IPS DF 4.7 (cell line): ENCODE data around the gene TOX3.
A peak's percentile ranks its signal among the peaks of the same experiment; 100 is the strongest.

ENCODE experiments used
- DNase-seq: peaks from one replicate; pipeline ENCODE4 v3.0.0-alpha.2; 2013; ENCODE audit warnings: low spot score; ENCODE audit errors: extremely low read depth

Gene TOX3

DNA sequence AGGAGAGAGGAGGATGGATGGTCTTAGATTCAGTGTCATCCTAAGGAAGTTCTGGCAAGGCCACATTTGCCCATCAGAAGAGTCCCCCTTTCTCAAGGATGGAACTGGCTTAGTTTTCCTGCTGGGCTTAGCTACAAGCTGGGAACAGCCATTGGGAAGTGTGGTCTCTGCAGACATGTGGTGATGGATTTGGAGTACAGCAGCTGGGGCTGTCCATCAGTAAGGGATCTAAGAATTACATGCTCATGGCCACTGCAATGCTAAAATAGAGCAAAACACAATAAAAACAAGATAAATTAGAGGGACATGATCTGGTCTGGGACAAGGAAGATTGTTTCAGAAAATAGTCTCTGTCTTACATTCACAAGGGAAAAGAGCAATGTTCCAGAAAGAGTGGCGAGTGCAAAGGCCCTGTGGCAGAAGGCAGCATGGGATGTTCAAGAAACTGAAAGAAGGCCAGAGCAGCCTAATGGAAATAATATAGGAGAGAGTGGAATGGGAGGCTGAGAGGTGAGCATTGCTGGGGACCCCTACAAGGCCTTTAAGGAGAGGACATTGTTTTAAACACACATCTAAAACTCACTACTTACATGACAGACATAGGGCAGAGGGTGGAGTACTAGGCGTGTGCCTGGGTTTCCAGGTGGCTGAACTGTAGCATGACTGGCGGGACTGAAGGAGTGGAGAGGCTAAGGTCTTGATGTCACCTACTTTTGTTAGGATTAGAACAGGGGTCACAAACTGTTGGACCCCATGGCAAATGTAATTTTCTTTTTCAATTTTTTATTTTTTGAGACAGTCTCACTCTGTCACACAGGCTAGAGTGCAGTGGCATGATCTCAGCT lies 17.0 kb upstream of the TOX3 start:
- no peak for DNase-seq

DNA sequence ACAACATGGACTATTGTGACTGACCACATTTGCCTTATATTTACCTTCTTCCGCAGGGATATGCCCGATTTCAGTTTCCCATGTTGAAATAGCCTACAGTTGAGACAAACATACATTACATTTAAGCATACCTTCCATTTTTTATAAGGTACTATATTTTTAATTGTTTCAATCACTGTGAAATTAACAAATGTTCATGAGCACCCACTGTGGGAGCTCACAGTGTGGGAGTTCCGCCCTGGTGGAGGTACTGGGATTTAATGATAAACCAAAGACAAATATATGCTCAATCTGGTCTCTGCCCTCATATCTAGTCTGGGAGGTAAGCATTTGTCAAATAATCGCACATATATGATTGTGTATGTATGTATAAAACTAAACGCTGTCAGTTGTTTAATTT lies 15.8 kb upstream of the TOX3 start:
- no peak for DNase-seq

DNA sequence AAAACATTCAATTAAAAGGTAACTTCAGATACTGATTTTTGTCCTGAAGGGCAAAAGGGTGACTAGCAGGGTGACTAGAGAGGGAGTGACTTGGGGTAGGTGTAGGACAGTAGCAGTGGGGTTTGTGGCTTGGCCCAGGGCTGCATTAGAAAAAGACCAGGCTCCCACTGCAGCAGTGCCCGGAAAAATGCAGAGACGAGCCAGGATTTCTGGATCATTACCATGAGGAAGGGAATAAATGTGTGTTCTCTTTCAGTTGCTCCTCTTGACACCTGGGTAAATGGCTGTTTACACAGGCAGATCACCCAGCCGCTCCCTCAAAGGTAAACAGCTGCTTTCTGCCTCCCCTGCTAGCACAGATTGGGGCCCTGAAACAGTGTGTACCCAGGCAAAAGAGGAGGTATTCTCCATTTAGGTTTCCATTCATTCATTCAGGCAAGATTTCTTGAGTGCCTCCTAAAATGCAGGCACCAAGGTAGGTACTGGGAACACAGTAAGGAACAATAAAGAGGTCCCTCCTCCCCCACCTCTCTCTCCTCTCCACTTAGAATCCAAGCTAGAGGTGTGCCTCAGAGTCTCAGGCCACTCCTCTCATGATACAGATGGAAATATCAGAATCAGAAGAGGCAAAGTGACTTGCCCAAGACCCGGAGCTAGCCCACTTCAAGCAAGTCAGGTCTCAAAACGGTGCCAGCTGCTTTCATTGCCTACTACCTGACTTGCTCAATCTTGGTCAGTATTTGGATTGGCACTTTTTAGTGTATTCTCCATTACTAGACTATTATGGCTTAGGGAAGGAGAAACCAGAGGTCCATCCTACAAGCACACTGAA lies 15.2 kb upstream of the TOX3 start:
- DNase-seq, result no peak

- no peak for DNase-seq
Observed at GRCh38 chr16:52558448-52558847, 11.5 kb upstream of the TOX3 start.

DNA sequence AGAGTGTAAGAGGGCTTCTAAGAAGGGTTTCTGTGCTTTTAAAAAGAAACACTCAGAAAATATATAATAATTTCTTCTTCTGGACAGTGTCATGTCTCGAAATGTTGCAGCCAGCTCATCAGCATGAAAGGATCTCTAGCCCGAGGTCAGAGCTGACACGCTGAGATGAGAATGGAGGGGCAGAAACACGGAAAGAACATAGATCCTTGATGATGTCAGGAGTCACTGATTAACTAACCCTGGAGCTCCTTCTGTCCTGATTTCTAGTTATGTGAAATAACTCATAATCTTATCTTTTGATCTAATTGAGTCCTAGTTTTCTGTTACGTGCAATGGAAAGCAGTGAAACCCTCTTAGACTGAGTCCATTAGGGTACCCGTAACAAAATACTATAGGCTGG lies 10.3 kb upstream of the TOX3 start:
- no peak for DNase-seq

DNA sequence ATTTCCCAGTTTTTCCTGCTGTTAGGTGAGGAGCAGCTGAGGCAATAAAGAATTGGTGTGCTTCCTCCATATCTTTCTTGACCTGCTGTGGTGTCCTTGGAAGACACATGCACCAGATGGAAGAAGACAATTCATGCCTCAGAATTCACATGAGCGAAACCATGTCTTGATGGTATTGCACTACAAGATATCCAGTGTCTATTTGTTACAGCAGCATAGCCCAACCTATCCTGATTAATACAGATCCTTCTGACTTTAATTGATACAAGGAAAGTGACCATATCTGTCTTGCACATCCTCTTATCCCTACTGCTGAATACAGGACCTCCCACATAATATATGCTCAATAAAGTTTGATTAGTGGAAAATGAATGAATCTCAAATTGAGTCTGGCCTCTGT lies 9.1 kb upstream of the TOX3 start:
- DNase-seq, result no peak

DNA sequence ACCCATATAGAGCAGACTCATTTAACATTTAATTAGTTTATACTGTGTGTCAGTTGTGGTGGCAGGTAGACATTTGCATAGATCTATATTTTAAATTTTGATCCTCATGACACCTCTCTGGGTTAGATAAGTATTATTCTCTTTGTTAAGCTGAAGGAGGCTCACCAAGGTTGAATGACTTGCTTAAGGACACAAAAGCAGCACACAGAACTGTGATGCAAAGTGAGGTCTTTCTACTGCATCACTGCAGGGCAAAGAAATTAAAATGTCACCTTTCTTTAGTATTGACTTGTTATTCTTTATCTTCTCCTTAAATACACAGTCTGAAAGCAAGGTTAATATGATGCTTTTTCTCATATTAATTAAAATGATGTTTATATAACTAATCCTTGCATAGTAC lies 8.6 kb upstream of the TOX3 start:
- no peak for DNase-seq

- DNase-seq, result no peak
Observed at GRCh38 chr16:52554334-52554733, 7.4 kb upstream of the TOX3 start.

GRCh38 chr16:52553322-52553721 lies 6.4 kb upstream of the TOX3 start:
- no peak for DNase-seq

- DNase-seq, result no peak
Observed at GRCh38 chr16:52552643-52553042, 5.7 kb upstream of the TOX3 start.

GRCh38 chr16:52549011-52549692 lies 2.2 kb upstream of the TOX3 start:
- peak; percentile 38 for DNase-seq

- DNase-seq, result no peak
Observed at GRCh38 chr16:52548261-52549010, 1.5 kb upstream of the TOX3 start.

- DNase-seq, result no peak
Observed at GRCh38 chr16:52547834-52548215, 882 bp upstream of the TOX3 start.

- DNase-seq, result no peak
Observed at GRCh38 chr16:52546291-52547003, 496 bp downstream of the TOX3 start.

DNA sequence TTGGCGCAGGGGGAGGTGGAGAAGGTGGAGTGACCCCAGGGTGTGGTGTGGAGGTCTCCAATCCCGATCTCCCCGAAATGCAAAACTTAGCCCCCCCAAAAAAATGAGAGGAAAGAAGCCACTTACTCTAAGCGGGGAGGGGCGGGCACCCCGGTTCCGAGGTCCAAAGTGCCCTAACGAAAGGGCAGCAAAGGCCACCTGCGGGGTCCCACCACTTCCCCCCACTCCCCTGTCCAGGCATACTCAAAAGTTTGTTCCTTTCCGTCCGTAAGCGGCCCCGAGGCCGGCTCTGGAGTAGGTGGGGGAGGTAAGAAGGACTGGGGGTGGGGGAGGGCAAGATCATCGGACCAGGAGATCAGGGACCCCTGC lies 1.1 kb downstream of the TOX3 start:
- DNase-seq, result no peak

DNA sequence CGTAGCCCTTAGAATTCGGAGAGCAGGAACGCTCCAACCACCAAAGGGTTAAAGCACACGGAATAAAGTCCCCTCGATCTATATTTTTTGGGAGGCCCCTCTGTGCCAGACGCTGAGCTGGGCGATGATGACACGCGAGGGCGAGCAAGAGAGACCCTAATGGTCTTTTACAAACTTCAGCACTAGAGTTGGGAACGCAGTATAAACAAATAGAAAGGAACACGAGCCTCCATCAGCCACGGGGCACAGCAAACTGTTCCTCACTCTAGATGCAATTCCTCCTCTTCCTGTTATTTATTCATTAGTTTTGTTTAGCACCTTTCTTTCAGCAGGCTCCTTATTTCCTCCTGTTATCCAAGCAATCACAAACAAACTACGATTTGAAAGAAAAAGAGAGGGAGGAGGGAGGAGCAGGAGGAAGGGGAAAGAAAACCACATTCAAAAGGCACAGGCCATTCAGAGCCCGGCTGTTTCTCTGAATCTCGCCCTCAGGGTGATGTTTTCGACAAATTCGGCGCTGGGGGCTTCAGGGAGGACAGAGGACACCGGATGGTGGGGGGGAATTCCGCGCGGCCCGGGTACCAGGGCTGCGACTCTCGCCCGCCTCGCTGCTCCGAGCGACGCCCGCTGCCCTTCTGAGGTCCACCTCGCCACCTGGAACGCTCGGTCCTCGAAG lies 1.6 kb downstream of the TOX3 start:
- no peak for DNase-seq

- no peak for DNase-seq
Observed at GRCh38 chr16:52544703-52545102, 2.2 kb downstream of the TOX3 start.

DNA sequence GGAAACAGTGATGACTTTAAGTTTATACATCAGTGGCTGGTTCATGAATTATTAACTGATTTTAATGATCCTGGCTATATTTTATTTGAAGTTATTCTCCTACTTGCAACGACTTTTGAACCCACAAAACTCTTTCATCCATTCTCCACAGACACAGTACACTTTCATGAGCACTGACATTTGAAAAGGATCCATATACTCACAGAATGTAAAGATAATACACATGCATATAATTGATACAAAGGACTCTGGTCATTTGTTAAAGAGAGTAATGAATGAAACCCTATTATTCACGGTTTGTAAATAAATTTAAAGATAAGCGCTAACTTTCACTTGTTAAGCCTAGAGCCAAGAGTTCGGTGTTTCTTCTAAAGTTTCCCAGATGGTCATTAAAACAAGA lies 3.3 kb downstream of the TOX3 start:
- DNase-seq, result no peak

DNA sequence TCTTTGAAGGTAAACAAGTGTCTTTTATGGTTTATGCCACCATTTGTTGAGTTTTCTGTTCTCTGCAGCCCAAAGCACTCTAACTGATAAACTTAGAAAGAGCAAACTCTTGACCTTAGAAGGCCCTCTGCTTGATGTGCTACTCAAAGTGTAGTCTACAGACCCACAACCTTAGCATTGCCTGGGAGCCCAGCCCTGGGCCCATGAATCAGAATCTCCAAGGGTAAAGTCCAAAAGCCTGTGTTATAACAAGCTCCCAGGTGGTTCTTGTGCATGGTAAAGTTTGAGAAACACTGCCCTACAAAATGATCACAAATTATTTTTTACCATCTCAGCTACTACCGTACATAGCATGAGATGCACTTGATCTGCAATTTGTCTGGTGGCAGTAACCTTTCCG lies 6.0 kb downstream of the TOX3 start:
- DNase-seq, result no peak

DNA sequence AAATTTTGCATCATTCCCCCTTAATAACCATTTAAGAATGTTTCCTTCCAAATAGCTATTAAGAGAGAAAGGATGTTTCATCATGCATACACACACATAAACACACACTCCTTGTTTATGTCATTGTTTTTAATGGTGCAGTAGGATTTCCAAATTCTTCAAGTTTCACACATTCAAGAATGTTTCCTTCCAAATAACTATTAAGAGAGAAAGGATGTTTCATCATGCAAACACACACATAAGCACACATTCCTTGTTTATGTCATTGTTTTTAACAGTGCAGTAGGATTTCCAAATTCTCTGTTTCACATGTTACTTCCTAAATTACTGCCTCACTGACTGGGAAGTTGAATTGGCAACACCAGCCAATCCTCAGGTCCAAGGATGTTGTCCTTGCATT lies 7.8 kb downstream of the TOX3 start:
- no peak for DNase-seq
